Thyroid gland (tissue), 4 donors: Measurements from ENCODE around the gene C2orf49. TPM values are rescaled to one million over a fixed set of nuclear protein-coding genes. Genes with fewer than 3 reads are reported as not detected.

Experiments used
- DNase-seq, 2 donors: peaks; one replicate each; pipeline ENCODE4 v3.0.0-alpha.2; 2019
- H3K27ac ChIP-seq, 3 donors: fragments of 200-600 bp; sonication (generic); 1 replicate in 2 of 3; 2 replicates in 1 of 3; pipeline ENCODE4 v1.5.1; 2016 to 2019; ENCODE audit warnings: mild to moderate bottlenecking in 1 of 3, moderate library complexity in 1 of 3
- H3K27me3 ChIP-seq: fragments of 200-600 bp; sonication (generic); one replicate; pipeline ENCODE4 v1.5.1; 2019
- H3K36me3 ChIP-seq, 2 donors: fragments of 200-600 bp; sonication (generic); one replicate each; pipeline ENCODE4 v1.5.1; 2016 to 2019
- H3K4me1 ChIP-seq, 2 donors: fragments of 200-600 bp; sonication (generic); one replicate each; pipeline ENCODE4 v1.5.1; 2017 to 2019
- H3K4me3 ChIP-seq, 3 donors: fragments of 200-600 bp; sonication (generic); replicated peaks in 1 of 3; 1 replicate in 2 of 3; 2 replicates in 1 of 3; pipeline ENCODE4 v1.5.1; 2016; ENCODE audit warnings: mild to moderate bottlenecking in 1 of 3
- H3K9me3 ChIP-seq: fragments of 200-600 bp; sonication (generic); one replicate; pipeline ENCODE4 v1.5.1; 2017
- CTCF ChIP-seq, 6 experiments: fragments of 200-600 bp in 3 of 6; fragments of 450-650 bp in 3 of 6; sonication (generic) in 3 of 6; IDR thresholded peaks; one replicate each; pipeline ENCODE4 v1.5.1; 2016 to 2019; ENCODE audit warnings: antibody characterized with exemption in 6 of 6, mild to moderate bottlenecking in 2 of 6, inconsistent platforms in 1 of 6, moderate library complexity in 1 of 6
- POLR2A ChIP-seq, 2 donors: fragments of 450-650 bp; IDR thresholded peaks; one replicate each; pipeline ENCODE4 v1.6.1; 2017; ENCODE audit warnings: antibody characterized with exemption in 2 of 2, mild to moderate bottlenecking in 2 of 2, moderate library complexity in 1 of 2
- WGBS, 2 donors: methylation state at CpG; one replicate each; pipeline ENCODE4 v1.1.5; 2017; 5-methylcytosine and 5-hydroxymethylcytosine counted together
- intact Hi-C: fragments of 100-400 bp; cut with DNase I; formaldehyde crosslinking; loops from one replicate; pipeline ENCODE4 v1.15.1; 2023
- total RNA-seq, 4 donors: library from RNA; depleted of rRNA; stranded (reverse); fragments of >200 nt; gene quantifications; one replicate each; pipeline ENCODE4 v1.2.3, GENCODE V29; 2016

Gene C2orf49
- total RNA-seq, 4 donors from 2014 or later, result 16.6 to 41.1 (median 22.1) TPM

GRCh38 chr2:105396254-105397024 is 59.1 kb downstream of the C2orf49 start:
- Histone ChIP-seq H3K9me3 (no peaks in the 10 kb centered on the region), H3K4me3 (no peak overlapping the region), H3K4me1 (peaks cover 6 to 10% of the 10 kb centered on the region in 2 donors), H3K36me3 (no peaks in the 10 kb centered on the region), H3K27me3 (no peaks in the 10 kb centered on the region), H3K27ac (peak overlapping the region in 2 of 3 donors; percentile 3 to 21)
- WGBS, 2 donors, result 90 to 91% methylated on average over 12 of the region's 12 CpGs
- no peak for DNase-seq
- intact Hi-C loops, result no loop called here
- TF ChIP-seq CTCF (IDR thresholded peaks at IDR 0.05) (no peak), POLR2A (IDR thresholded peaks at IDR 0.05) (no peak)

- no peak for DNase-seq
- 90% methylated on average over 13 of the region's 13 CpGs for WGBS, 2 donors
- intact Hi-C loops, result no loop called here
- peaks cover 6% of the 10 kb centered on the region in 2 donors for H3K4me1 ChIP-seq
- no peaks in the 10 kb centered on the region for H3K27me3 ChIP-seq
- H3K9me3 ChIP-seq, result no peaks in the 10 kb centered on the region
- H3K4me3 ChIP-seq, result peak overlapping the region in 1 of 3 donors; percentile 8
- H3K36me3 ChIP-seq, result no peaks in the 10 kb centered on the region
- H3K27ac ChIP-seq, result peak overlapping the region in 1 of 3 donors; percentile 93
- TF ChIP-seq CTCF (IDR thresholded peaks at IDR 0.05) (no peak), POLR2A (IDR thresholded peaks at IDR 0.05) (no peak)
These were observed 59.8 kb downstream of the C2orf49 start for GRCh38 chr2:105397025-105397722.

- Histone ChIP-seq H3K27me3 (no peaks in the 10 kb centered on the region), H3K27ac (peak overlapping the region; percentile 72 to 93 (median 83)), H3K36me3 (no peaks in the 10 kb centered on the region), H3K4me3 (peak overlapping the region; percentile 19 to 96 (median 64)), H3K4me1 (peaks cover 6% of the 10 kb centered on the region in 2 donors), H3K9me3 (no peaks in the 10 kb centered on the region)
- WGBS, 2 donors, result 48 to 64% methylated on average over 6 of the region's 6 CpGs
- no peak for DNase-seq
- TF ChIP-seq CTCF (IDR thresholded peaks at IDR 0.05), result no peak
- no peak for TF ChIP-seq POLR2A (IDR thresholded peaks at IDR 0.05)
- intact Hi-C loops, result no loop called here
These were observed 60.6 kb downstream of the C2orf49 start for GRCh38 chr2:105397953-105398335.

- TF ChIP-seq POLR2A (IDR thresholded peaks at IDR 0.05), result peak; percentile 68 to 95
- peak in 5 of 6 experiments; percentile 20 to 58 (median 25) for TF ChIP-seq CTCF (IDR thresholded peaks at IDR 0.05)
- Histone ChIP-seq H3K27me3 (no peaks in the 10 kb centered on the region), H3K4me3 (peak within 1 kb of the TSS; percentile 19 to 96 (median 64)), H3K9me3 (no peaks in the 10 kb centered on the region), H3K4me1 (peaks cover 6 to 10% of the 10 kb centered on the region in 2 donors), H3K36me3 (no peaks in the 10 kb centered on the region), H3K27ac (peak within 1 kb of the TSS; percentile 72 to 93 (median 83))
- 1 to 4% methylated on average over 31 to 43 of the region's 74 CpGs for WGBS, 2 donors
- intact Hi-C loops, result no loop called here
- DNase-seq, result peak; percentile 77 to 79
These were observed 61.2 kb downstream of the C2orf49 start, which contains the start of gene FHL2 for GRCh38 chr2:105398336-105399206. FHL2 (minus strand) TSS chr2:105399051; CDS start chr2:105386516, 12,535 bp downstream.

Other genes with a start within 250 kb of the C2orf49 start
- gene GPR45, start 95.8 kb upstream of the C2orf49 start, total RNA-seq, result not detected
- 10 to 100 TPM; 35.4 to 53.2 (median 40.1) TPM for gene TGFBRAP1, start 7.8 kb upstream of the C2orf49 start, total RNA-seq
- 10 to 100 TPM; 36.7 to 81.2 (median 44.0) TPM for gene FHL2, start 61.5 kb downstream of the C2orf49 start, total RNA-seq